GM23338 (cell line): ENCODE data around the gene ZBTB12. TPM values are rescaled to one million over a fixed set of nuclear protein-coding genes. Genes with fewer than 3 reads are reported as not detected.

ENCODE experiments used
- ATAC-seq: fragments of 200-7000 bp; cut with Tn5 transposase; 3 replicates; pipeline ENCODE4 v1.9.1; 2020
- DNase-seq: peaks from one replicate; pipeline ENCODE4 v3.0.0-alpha.2; 2015; ENCODE audit warnings: low spot score
- H2AFZ ChIP-seq: fragments of 200-600 bp; sonication (generic); 2 replicates; pipeline ENCODE4 v1.8.0; 2016; ENCODE audit warnings: antibody characterized with exemption, mild to moderate bottlenecking, moderate library complexity
- H3F3A ChIP-seq: fragments of 200-600 bp; sonication (generic); replicated peaks from 2 replicates; pipeline ENCODE4 v1.8.0; 2017; ENCODE audit warnings: antibody characterized with exemption, mixed run types, low read depth
- H3K27ac ChIP-seq: fragments of 200-600 bp; sonication (generic); 2 replicates; pipeline ENCODE4 v1.6.1; 2016; ENCODE audit warnings: low read depth
- H3K27me3 ChIP-seq: fragments of 200-600 bp; sonication (generic); 2 replicates; pipeline ENCODE4 v1.8.0; 2016; ENCODE audit warnings: mild to moderate bottlenecking, mixed run types, moderate library complexity; ENCODE audit not compliant: insufficient read depth
- H3K36me3 ChIP-seq: fragments of 200-600 bp; sonication (generic); 2 replicates; pipeline ENCODE4 v1.8.0; 2016; ENCODE audit warnings: mild to moderate bottlenecking; ENCODE audit not compliant: insufficient read depth
- H3K4me1 ChIP-seq: fragments of 200-600 bp; sonication (generic); 2 replicates; pipeline ENCODE4 v1.8.0; 2016; ENCODE audit warnings: mild to moderate bottlenecking, moderate library complexity; ENCODE audit not compliant: insufficient read depth
- H3K4me2 ChIP-seq: fragments of 200-600 bp; sonication (generic); 2 replicates; pipeline ENCODE4 v1.7.1; 2017; ENCODE audit warnings: mixed run types
- H3K4me3 ChIP-seq: fragments of 200-600 bp; sonication (generic); 2 replicates; pipeline ENCODE4 v1.6.1; 2016; ENCODE audit warnings: mixed run types
- H3K79me2 ChIP-seq: fragments of 200-600 bp; sonication (generic); replicated peaks from 2 replicates; pipeline ENCODE4 v1.8.0; 2017; ENCODE audit warnings: mild to moderate bottlenecking; ENCODE audit not compliant: insufficient read depth
- H3K9me2 ChIP-seq: fragments of 200-600 bp; sonication (generic); 2 replicates; pipeline ENCODE4 v1.8.0; 2017; ENCODE audit not compliant: insufficient read depth
- H4K20me1 ChIP-seq: fragments of 200-600 bp; sonication (generic); replicated peaks from 2 replicates; pipeline ENCODE4 v1.8.0; 2017; ENCODE audit warnings: mild to moderate bottlenecking; ENCODE audit not compliant: insufficient read depth
- H3K27ac Mint-ChIP-seq: 2 replicates; pipeline ENCODE4 v1.8.0; 2020; ENCODE audit warnings: inconsistent platforms, mild to moderate bottlenecking, moderate library complexity, mixed read lengths
- H3K27me3 Mint-ChIP-seq: 3 replicates; pipeline ENCODE4 v1.8.0; 2022; ENCODE audit warnings: low read depth, mild to moderate bottlenecking, moderate library complexity, mixed read lengths, inconsistent platforms; ENCODE audit not compliant: insufficient read depth, poor library complexity
- H3K36me3 Mint-ChIP-seq: 3 replicates; pipeline ENCODE4 v1.8.0; 2021; ENCODE audit warnings: low read depth, mild to moderate bottlenecking, inconsistent platforms, moderate library complexity, mixed read lengths
- H3K4me1 Mint-ChIP-seq: 3 replicates; pipeline ENCODE4 v1.8.0; 2020; ENCODE audit warnings: mild to moderate bottlenecking, inconsistent platforms, mixed read lengths
- H3K4me3 Mint-ChIP-seq: 3 replicates; pipeline ENCODE4 v1.8.0; 2021; ENCODE audit warnings: moderate library complexity, mild to moderate bottlenecking, inconsistent platforms, mixed read lengths
- H3K9me3 Mint-ChIP-seq: 3 replicates; pipeline ENCODE4 v1.8.0; 2020; ENCODE audit warnings: moderate library complexity, mild to moderate bottlenecking, inconsistent platforms, mixed read lengths
- POLR2AphosphoS5 ChIP-seq: IDR thresholded peaks from 2 replicates; pipeline ENCODE4 v1.6.1; 2016; ENCODE audit warnings: antibody characterized with exemption, low read depth
- ZNF331 ChIP-seq: fragments of 250-450 bp; sonication (Bioruptor Pico); IDR thresholded peaks from 2 replicates; pipeline ENCODE4 v1.5.0; 2020; ENCODE audit warnings: low read depth, mild to moderate bottlenecking, moderate library complexity
- polyA plus RNA-seq: library from polyadenylated mRNA; unstranded; fragments of >200 nt; fragmentation: Nextera tagmentation; extraction: Ambion mirVana; gene quantifications from 2 replicates; pipeline ENCODE4 v1.2.1, GENCODE V29; 2016
- total RNA-seq: library from RNA; depleted of rRNA; stranded (reverse); fragments of >200 nt; shearing (Covaris generic); gene quantifications from 2 replicates; pipeline ENCODE4 v1.2.3, GENCODE V29; 2014
- TF ChIP-seq, protein P1 (sequence below), 2 experiments: fragments of 200-600 bp in 1 of 2; sonication (generic) in 1 of 2; conservative IDR thresholded peaks; 2 replicates each; pipeline versions ENCODE4 v1.5.1 to v1.6.1; 2016 to 2017; ENCODE audit warnings: antibody characterized with exemption in 2 of 2, low read depth in 2 of 2, mild to moderate bottlenecking in 2 of 2, moderate library complexity in 1 of 2
- TF ChIP-seq, protein P2 (sequence below): IDR thresholded peaks from 2 replicates; pipeline ENCODE4 v1.6.1; 2016; ENCODE audit warnings: antibody characterized with exemption

Gene ZBTB12
- total and polyA plus RNA-seq, 2 experiments from 2014 or later: 0.18 to 14.4 TPM

- TF ChIP-seq, protein P1, sequence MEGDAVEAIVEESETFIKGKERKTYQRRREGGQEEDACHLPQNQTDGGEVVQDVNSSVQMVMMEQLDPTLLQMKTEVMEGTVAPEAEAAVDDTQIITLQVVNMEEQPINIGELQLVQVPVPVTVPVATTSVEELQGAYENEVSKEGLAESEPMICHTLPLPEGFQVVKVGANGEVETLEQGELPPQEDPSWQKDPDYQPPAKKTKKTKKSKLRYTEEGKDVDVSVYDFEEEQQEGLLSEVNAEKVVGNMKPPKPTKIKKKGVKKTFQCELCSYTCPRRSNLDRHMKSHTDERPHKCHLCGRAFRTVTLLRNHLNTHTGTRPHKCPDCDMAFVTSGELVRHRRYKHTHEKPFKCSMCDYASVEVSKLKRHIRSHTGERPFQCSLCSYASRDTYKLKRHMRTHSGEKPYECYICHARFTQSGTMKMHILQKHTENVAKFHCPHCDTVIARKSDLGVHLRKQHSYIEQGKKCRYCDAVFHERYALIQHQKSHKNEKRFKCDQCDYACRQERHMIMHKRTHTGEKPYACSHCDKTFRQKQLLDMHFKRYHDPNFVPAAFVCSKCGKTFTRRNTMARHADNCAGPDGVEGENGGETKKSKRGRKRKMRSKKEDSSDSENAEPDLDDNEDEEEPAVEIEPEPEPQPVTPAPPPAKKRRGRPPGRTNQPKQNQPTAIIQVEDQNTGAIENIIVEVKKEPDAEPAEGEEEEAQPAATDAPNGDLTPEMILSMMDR (conservative IDR thresholded peaks at IDR 0.05; ENCODE audit: low read depth in 2 of 2): no peak
- TF ChIP-seq, protein P2, sequence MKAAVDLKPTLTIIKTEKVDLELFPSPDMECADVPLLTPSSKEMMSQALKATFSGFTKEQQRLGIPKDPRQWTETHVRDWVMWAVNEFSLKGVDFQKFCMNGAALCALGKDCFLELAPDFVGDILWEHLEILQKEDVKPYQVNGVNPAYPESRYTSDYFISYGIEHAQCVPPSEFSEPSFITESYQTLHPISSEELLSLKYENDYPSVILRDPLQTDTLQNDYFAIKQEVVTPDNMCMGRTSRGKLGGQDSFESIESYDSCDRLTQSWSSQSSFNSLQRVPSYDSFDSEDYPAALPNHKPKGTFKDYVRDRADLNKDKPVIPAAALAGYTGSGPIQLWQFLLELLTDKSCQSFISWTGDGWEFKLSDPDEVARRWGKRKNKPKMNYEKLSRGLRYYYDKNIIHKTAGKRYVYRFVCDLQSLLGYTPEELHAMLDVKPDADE: no peak
- TF ChIP-seq ZNF331 (CRISPR knock-in tag): no peak
These were observed 920 bp downstream of the ZBTB12 start (continued) for GRCh38 chr6:31900917-31901414.

- Mint-ChIP-seq H3K36me3 (peaks cover 37% of the 10 kb centered on the region), H3K4me3 (peak overlapping the region; percentile 23; the same call in 2 of the 3 replicates), H3K4me1 (peaks cover 31% of the 10 kb centered on the region), H3K27me3 (peaks cover 23% of the 10 kb centered on the region), H3K27ac (no peak overlapping the region), H3K9me3 (no peaks in the 10 kb centered on the region)
- peaks cover 10% of the 10 kb centered on the region for H3K36me3 ChIP-seq
- H3K9me2 ChIP-seq: no peaks in the 10 kb centered on the region
- DNase-seq (no peak), ATAC-seq (no peak)
- H2AFZ ChIP-seq: no peak overlapping the region
- no peaks in the 10 kb centered on the region for H3K27me3 ChIP-seq
- H3K4me2 ChIP-seq: no peak overlapping the region; the same call in 1 of the 2 replicates
- peaks cover 13% of the 10 kb centered on the region; the same call in 1 of the 2 replicates for H3K4me1 ChIP-seq
- TF ChIP-seq, protein P1 (conservative IDR thresholded peaks at IDR 0.05; ENCODE audit: low read depth in 2 of 2): no peak
- TF ChIP-seq, protein P2: no peak
- TF ChIP-seq ZNF331 (CRISPR knock-in tag): no peak
- TF ChIP-seq POLR2AphosphoS5: no peak
- H3F3A ChIP-seq: peaks cover 17% of the 10 kb centered on the region; the same call in 1 of the 2 replicates
- no peak overlapping the region for H3K4me3 ChIP-seq
- no peak overlapping the region for H3K27ac ChIP-seq
- peaks cover 5% of the 10 kb centered on the region; the same call in 1 of the 2 replicates for H4K20me1 ChIP-seq
- peaks cover 15% of the 10 kb centered on the region; the same call in 1 of the 2 replicates for H3K79me2 ChIP-seq
These were observed 1.8 kb downstream of the ZBTB12 start for GRCh38 chr6:31899882-31900722.
